HG03064 (cell line): ENCODE measurements around the gene NUP214.

Experiments used
- ATAC-seq: cut with Tn5 transposase; IDR thresholded peaks from one replicate; pipeline ENCODE4 v1.9.1; 2021; ENCODE audit warnings: low read depth; ENCODE audit not compliant: unreplicated experiment

The NUP214 gene

DNA sequence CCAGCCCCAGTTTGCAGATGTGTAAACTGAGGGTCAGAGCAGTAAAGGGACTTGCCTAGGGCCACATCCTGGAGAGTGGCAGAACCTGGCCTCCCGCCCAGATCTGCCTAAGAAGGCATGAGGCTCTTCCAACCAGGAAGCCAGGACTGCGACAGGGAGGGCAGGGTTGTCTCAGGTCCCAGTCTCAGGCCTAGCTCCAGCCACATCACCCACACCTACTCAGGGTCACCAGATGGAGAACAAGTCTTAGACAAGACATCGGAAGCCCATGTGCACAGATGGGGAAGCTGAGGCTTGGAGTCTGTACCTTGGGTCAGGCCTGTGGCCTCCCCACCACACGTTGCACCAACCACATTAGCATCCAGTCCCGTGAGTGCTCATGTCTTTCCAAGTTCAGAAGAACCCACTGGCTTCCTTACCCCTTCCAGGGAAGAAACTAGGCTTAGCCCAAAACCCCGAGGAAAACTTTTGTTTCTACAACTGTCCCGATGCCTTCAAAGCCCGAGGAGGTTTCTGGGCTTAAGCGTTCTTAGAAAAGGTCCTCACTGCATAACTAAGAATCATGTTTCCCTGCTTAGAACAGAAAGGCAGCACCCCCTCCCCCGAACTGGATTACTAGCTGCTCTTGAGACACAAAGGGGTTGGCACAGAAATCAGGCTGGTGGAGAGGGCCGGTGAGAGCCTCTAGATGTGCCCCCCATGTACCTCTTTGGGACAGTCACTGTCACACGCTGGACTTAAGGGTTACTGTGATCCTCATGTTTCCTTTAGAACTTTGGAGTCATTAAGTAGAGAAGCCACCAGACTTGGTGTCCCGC lies 148.7 kb downstream of the NUP214 start:
- ATAC-seq = no peak

DNA sequence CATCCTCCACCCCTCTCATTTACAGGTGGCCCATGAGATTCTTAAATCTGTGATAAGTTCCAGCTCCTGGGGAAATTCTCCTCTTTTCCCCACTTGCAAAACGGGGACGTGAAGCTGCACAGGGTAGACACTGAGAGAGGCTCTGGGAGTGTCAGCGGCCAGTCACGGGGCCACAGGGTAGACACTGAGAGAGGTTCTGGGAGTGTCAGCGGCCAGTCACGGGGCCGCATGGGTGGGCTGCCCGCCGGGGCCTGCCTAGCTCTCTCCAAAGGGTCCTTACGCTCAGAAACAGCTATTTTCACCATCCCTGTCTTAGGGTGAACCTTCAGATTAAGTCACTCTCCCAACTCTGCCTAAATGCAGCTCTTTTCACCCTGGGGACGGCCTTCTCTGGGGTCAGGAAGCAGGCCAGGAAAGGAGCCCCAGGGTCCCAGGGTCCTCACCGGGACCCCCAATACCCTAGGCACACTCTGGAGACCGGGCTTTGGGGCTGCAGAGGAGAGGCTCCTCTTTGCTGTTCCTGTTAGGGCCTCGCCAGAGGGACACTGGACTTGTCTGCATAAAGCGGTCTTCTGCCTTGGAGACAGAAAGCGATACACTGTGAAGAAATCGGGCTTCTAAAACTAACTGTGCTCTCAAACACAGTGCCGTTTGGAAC lies 149.4 kb downstream of the NUP214 start:
- no peak for ATAC-seq

DNA sequence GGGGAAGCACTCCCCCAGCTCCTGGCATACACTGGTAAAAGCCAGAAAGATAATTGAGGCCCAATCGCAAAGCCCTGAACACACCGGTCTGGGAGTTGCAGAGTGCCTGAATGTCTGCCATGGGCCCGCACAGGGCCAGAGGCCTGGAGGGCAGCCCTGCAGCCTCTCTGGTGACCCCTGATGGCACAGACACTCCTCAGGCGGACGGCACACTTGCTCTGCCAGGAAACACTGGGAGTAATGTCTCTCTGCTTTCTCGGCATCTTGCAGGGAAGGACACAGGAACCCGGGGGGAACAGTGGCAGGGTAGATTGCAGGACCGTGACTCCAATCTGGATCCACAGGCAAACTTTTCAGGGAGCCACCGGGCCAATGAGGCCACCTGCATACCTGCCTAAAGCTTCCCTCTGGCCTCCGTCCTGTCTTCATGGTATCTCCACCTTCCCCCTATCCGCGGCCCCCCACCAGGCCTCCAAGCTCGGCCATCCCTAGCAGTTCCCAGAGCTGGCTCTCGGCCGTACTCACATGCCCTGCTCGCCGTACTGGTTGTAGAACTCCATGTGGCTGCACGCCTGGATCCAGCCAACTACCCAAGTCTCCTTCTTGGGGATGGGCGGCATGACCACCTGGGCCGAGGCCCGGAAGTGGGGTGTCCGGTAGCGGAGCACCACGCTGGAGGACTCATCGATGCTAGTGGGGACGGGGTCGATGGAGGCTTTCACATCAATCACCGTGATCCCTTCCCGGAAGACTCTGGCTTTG lies 150.1 kb downstream of the NUP214 start:
- ATAC-seq = no peak

DNA sequence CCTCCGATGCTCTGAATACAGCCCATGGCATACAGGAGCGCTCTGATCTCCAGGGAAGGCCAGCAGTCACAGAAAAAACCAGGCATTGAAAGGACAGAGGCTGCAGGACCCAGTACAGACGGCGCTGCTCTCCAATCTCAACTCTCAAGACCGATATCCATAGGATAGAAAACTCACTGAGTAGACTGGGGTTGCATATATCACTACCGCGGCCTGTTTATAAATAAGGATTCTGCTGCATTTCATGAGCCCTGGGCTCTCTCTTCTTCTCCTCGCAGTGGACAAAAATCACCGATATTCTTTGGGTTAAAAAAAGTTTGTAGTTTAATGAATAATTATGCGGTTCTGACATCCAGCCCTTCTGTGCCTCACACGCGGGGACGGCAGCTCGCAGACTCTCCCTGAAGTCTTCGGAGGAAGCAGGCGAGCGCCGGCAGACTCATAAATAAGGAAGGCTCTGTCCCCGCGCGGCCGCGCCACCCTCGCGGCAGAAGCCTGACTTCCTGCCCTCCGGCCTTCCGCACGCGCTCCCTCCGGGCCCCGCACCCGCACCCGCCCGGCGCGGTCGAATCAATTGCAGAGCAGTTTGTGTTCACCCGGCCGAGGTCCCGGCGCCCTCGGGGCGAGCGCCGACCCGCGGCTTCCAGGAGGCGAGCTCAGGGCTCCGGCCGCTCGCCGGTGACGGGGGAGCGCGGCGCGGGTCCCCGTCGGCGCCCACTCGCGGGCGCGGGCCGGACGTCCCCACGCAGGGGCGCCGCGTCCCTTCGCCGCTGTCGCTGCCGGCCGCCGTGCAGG lies 150.9 kb downstream of the NUP214 start, which contains the start of gene FAM78A:
FAM78A (minus strand) TSS at position 417 of the 795 bp plus-strand sequence; CDS start at position 86, 331 bp downstream.
- no peak for ATAC-seq

DNA sequence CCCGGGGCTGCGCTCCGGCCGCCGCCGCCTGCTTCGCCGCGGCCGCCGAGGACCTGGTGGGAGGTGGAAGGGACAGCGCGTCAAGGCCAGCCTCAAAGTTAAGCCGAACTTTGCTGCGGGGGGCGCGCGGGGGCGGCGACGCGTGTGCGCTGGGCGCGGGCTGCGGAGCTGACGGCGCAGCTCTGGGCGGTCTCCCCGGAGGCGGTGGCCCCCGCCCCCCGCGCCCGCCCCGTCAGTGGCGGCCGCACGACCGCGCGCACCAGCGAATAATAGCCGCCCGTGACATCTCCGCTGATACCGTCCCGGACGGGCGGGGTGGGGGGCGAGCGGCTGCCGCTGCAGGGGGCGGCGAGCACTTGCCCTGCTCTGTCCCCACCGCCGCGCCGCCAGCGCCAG lies 151.5 kb downstream of the NUP214 start:
- no peak for ATAC-seq

DNA sequence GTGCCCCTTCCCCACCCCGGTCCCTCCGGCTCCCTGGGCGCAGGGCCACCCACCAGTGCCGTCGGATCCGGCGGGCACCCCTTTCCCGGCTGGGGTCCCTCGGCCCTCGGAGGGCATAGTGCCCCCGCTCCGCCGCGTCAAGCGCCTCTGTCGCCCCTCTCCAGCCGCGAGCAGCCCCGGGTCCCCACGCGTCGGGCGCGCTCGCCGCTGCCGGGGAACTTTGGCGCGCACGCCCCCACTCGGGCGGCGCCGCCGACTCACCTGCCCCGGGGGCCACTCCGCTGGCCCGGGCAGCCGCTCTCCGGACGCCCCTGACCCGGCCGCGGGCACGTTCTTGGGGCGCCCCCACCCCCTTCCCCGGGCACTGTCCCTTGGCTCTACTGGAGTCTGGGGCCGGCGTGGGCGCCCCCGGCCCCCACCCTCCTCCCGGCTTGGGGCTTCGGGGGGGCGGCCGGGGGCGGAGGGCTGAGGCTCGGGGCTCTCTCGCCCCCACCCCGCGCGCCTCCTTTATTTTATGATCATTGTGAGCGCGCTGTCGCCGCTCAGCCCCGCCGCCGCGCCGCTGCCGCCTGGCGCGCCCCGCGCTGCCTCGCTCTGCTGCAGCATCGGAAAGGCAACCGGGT lies 152.0 kb downstream of the NUP214 start:
- ATAC-seq = no peak

DNA sequence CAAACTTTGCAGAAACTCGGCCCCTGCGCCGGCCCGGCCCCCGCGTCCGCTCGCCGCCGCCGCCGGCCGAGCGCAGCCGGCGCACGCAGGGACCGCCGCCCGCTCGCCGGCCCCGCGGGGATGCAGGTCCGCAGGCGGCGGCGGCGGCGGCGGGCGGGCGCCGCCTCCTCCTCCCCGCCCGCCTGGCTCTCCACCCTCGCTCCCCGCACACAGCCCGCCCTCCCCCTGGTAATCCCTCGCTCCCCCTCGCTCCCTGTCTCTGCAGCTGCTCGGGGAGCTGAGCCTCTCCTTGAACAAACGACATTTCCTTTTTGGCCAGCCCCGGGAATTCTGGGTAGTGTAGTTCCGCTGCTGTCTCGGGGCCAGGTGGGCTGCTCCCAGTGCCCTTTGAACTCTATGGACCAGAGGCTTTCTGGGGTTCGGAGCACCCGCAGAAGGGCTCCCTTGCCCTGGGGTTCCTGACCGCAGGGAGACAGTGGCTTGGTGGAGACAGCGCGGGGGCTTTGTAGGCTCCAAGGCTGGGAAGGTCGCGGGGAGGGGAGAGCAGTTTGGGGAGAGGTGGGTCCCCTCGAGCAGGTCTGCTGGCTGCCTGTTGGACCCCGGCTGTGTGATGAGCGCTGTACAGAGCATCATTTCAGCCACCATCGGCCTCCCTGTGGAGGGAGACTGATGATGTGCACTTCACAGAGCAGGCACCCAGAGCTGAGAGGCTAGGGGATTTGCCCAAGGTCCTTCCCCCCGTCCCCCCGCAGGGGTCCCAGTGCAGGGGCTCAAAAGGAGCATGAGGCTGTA lies 152.7 kb downstream of the NUP214 start:
- no peak for ATAC-seq

DNA sequence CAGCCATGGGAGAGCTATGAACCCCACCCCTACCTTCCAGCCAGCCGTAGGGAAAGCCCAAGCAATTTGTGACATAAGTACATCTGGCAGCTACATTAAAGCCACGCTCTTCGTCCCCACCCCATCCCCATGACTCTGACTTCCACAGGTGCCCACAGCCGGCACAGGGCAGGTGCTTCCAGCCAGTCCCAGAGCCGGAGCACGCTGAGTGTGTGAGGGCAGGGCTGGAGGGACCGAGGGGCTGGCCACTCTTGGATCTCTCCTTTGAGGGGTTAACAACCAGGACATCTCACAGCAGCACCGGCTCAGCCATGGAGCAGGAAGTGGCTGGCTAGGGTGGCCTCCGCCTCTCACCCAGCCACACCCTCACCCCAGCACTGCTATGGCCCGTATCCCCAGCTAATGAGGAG lies 153.3 kb downstream of the NUP214 start:
- ATAC-seq = no peak

DNA sequence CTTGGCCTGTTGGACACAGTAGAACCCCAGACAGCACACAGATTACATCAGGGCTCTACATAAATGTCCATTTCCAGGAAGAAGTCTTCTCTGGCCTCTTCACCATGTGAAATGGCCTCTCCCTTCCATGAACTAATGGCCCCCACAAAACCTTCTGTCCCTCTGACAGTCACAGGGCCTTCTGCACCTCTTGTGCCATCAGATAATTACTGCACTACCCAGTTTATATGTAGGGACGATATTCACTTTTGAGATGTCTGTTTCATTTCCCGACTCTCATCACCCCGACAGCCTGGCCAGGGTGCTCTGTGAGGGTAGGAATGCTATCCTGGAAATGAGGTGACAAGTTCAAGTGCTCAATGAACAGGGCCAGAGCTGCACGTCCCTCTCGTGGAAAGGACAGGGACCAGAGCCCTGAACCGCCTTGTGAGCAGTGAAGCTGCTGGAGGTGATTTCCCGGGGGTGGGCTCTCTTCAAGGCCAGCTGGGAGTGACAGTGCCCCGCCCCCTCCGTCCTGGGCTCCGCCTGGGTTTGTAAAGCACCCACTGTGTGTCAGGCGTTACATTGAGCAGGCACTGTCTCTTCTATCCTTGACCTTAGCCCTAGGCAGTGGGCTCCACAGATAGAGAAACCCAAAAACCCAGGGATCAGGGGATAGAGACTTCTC lies 153.9 kb downstream of the NUP214 start:
- no peak for ATAC-seq

DNA sequence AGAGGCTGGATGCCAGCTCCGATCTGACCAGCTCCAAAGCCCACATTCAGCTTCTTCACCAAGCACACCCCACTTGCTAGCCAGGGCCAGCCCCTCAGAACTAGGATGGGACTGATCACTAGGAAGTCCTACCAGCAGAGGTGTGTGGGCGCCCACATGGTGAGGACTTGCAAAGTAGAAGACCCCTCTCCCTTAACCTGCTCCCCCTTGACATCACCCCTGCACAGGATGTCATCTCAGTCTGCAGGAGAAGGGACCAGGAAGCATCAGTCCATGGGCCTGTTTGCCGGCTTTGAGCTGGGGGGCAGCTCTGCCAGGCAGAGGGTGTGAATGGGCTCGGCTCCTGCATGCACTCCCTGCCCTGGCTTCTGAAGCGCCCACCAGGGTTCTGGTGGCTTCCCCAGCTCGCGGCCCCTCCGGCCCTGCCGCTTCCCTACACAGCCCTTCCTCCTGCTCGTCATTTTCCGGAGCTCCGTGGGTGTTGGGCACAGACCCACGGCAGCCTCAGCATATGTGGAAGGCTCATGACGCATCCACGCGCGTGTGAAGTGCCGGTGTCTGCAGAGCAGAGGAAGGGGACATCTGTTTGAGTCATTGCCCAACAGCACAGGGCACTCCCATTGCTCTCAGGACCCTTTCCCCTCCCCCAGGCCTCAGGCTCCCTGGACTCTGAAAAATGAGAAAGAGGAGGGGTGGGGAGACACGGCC lies 154.6 kb downstream of the NUP214 start:
- ATAC-seq = no peak

DNA sequence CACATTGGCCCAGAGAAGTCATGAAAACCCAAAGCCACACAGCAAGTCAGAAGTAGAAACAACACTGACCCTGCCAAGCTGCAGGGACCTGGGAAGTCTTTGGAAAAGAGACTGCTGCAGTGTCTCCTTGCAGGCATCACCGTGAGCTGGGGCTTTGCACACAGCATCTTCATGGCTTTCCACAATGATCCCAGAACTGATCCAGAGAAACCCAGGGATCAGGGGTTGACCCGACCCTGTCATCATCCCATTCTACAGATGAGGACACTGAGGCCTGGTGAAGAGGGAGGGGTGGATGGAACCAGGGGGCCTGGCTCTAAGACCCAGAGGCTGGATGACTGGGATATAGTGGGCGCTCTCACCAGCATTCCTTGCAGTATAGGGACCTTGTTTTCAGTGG lies 155.3 kb downstream of the NUP214 start:
- ATAC-seq = no peak

DNA sequence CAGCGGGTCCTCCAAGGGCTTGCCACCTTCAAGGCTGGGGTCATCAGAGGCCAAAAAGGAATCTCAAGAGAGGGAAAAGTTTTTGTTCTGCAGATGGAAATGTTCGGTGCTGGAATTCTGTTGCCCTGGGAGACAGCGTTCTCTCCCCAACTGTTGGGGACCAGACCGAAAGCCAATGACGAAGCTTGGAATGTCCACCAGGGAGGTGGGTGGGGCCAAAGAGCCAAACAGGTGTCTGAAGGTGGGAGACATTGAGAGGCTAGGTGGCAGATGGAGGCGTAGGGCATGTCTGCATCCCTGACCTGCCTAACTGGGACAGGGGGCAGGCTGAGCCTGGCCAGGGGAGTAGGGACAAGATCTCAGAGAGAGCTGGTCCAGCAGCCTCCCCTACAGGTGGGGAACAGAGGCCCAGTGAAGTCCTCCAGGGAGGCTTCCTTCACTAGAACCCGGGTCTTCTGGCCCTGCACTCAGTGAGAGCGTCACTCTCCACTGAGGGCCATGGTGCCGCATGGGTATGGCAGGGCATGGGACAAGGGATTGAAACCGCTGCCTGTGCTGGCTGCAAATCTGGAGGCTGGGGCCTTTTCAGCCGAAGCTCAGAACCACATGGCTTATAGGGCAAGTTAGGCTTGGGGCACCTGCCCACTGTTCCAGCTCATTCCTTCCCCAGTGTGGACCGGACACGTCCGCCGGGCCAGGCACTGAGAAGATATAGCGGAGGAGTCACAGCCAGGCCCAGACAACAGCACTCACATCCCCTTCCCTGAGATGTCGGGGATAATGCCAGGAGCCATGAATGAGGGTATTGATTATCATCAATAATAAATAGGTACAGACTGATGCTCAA lies 156.0 kb downstream of the NUP214 start:
- no peak for ATAC-seq

DNA sequence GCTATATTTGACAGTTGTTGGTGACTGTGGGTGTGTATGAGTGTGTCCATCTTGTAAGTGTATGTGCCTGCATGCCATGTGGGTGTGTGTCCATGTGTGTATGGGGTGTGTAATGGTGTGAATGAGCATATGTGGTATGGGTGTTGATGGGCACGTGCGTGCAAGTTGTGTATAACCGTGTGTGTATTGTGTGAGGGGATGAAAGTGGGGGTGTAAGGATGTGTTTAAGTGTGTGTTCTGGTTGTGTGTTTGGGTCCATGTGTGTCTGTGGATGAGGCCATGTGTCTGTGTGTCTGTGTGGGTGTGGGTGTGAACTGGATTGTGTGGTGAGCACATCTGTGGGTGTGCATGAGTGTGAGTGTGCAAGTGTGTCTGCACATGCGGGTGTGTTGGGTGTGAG lies 156.8 kb downstream of the NUP214 start:
- no peak for ATAC-seq

DNA sequence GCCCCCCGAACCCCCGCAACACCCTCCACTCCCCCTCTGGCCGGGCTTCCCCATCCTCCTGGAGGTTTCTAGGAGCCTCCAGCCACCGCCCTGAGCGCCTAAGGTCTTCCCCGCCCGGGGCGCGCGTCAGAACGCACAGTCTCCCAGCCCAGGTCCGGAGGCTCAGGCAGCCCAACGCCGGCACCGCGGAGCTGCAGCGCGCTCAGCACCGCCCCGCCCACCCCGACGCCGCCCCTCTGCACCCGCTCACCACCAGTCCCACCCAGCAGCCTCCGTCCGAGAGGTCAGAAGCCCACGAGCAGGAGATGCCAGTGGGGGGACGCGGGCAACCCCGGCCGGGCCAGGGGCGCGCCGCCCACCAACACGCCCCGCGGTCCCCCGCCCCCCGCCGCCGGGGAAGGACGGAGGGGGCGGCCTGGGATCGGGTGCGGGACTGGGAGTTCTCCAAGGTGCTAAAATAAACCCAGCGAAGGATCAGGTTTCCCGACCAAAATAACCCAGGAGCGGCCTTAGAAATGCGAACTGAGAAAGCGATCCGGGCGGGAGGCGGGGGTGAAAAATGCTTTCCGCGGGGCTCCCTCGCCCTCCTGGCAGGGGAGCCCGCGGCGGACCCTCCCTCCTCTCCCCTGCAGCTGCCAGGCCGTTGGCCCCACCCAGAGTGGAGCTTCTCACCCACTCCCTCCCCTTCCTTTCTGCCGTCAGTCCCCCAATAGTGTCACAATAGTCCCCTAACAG lies 157.5 kb downstream of the NUP214 start:
- ATAC-seq = no peak
